ENCODE measurements around the gene GLRX.

GRCh38 chr5:95859661-95860060 is 37.1 kb upstream of the GLRX start:
- no peak for TF ChIP-seq CTCF (optimal IDR thresholded peaks at IDR 0.05 in 1 of 3, IDR thresholded peaks at IDR 0.05 in 1 of 3, conservative IDR thresholded peaks at IDR 0.05 in 1 of 3; ENCODE audit: extremely low read depth in 1 of 3, insufficient read depth in 2 of 3, low read length in 3 of 3)
- no peak for TF ChIP-seq EZH2 (IDR thresholded peaks at IDR 0.05; ENCODE audit: low read length)
